Measurements from ENCODE around the gene GNB1L. TPM values are rescaled to one million over a fixed set of nuclear protein-coding genes. Genes with fewer than 3 reads are reported as not detected.

GNB1L gene
- total RNA-seq, 2 experiments from 2014 or later, result 3.0 to 6.5 TPM

GRCh38 chr22:19820880-19821522 is 33.7 kb downstream of the GNB1L start:
- no peak overlapping the region for H3K4me3 Mint-ChIP-seq
- intact Hi-C loops (cut with DNase I, micrococcal nuclease), result no loop called here
- H3K27me3 Mint-ChIP-seq, result no peaks in the 10 kb centered on the region

GRCh38 chr22:19819911-19820879 is 34.5 kb downstream of the GNB1L start:
- ChIA-PET CTCF (no interaction called here), POLR2A (no interaction called here)
- no peak overlapping the region for H3K27ac Mint-ChIP-seq

More at GRCh38 chr22:19820880-19821522, 33.7 kb downstream of the GNB1L start:
- CTCF ChIA-PET, result no interaction called here
- POLR2A ChIA-PET, result no interaction called here
- H3K36me3 Mint-ChIP-seq (ENCODE audit: low read depth), result peaks cover 6% of the 10 kb centered on the region
- peaks cover 5% of the 10 kb centered on the region for H3K4me1 Mint-ChIP-seq (ENCODE audit: low read depth)
- no peaks in the 10 kb centered on the region for H3K9me3 ChIP-seq (ENCODE audit: control insufficient read depth in 1 of 2, insufficient read depth in 1 of 2, low read length in 2 of 2)
- DNase-seq, result peak in 2 of 14 experiments; percentile 11 to 21
- no peak overlapping the region for H3K27ac ChIP-seq (ENCODE audit: low read depth in 1 of 2, low read length in 2 of 2)
- no peak overlapping the region for H3K27ac Mint-ChIP-seq
- H3K27me3 ChIP-seq (ENCODE audit: control insufficient read depth in 1 of 2, insufficient read depth in 2 of 2, low read length in 2 of 2), result no peaks in the 10 kb centered on the region
- H3K36me3 ChIP-seq (ENCODE audit: insufficient read depth, low read length), result no peaks in the 10 kb centered on the region
- H3K4me1 ChIP-seq (ENCODE audit: insufficient read depth, low read length), result no peaks in the 10 kb centered on the region
- no peak overlapping the region for H3K4me3 ChIP-seq (ENCODE audit: low read length)
- H3K9me3 Mint-ChIP-seq, result no peaks in the 10 kb centered on the region
- no peak for TF ChIP-seq CTCF (IDR thresholded peaks at IDR 0.05)
- ATAC-seq (ENCODE audit: poor library complexity), result no peak

More at GRCh38 chr22:19819911-19820879, 34.5 kb downstream of the GNB1L start:
- Mint-ChIP-seq H3K4me1 (ENCODE audit: low read depth) (peaks cover 5% of the 10 kb centered on the region), H3K36me3 (ENCODE audit: low read depth) (peaks cover 8% of the 10 kb centered on the region), H3K4me3 (no peak overlapping the region), H3K27me3 (no peaks in the 10 kb centered on the region), H3K9me3 (no peaks in the 10 kb centered on the region)
- Histone ChIP-seq H3K4me3 (ENCODE audit: low read length) (no peak overlapping the region), H3K27me3 (ENCODE audit: control insufficient read depth in 1 of 2, insufficient read depth in 2 of 2, low read length in 2 of 2) (no peaks in the 10 kb centered on the region), H3K36me3 (ENCODE audit: insufficient read depth, low read length) (no peaks in the 10 kb centered on the region), H3K27ac (ENCODE audit: low read depth in 1 of 2, low read length in 2 of 2) (no peak overlapping the region), H3K4me1 (ENCODE audit: insufficient read depth, low read length) (no peaks in the 10 kb centered on the region), H3K9me3 (ENCODE audit: control insufficient read depth in 1 of 2, insufficient read depth in 1 of 2, low read length in 2 of 2) (no peaks in the 10 kb centered on the region)
- intact Hi-C loops (cut with DNase I, micrococcal nuclease), result no loop called here
- ATAC-seq (ENCODE audit: poor library complexity) (no peak), DNase-seq (peak in 2 of 14 experiments; percentile 6 to 28)
- no peak for TF ChIP-seq CTCF (IDR thresholded peaks at IDR 0.05)
